Ovary (tissue), 9 donors: ENCODE measurements around the gene CLK3. TPM values are rescaled to one million over a fixed set of nuclear protein-coding genes. Genes with fewer than 3 reads are reported as not detected.

ENCODE experiments used
- DNase-seq, 5 donors: peaks; one replicate each; pipeline ENCODE4 v3.0.0-alpha.2; 2019 to 2020
- H3K27ac ChIP-seq, 2 donors: fragments of 200-600 bp; one replicate each; pipeline versions ENCODE4 v1.5.1 to v1.8.0; 2019 to 2022
- H3K27me3 ChIP-seq: fragments of 200-600 bp; one replicate; pipeline ENCODE4 v1.8.0; 2022
- H3K36me3 ChIP-seq: fragments of 200-600 bp; sonication (generic); one replicate; pipeline ENCODE4 v1.5.1; 2019
- H3K4me1 ChIP-seq: one replicate; pipeline ENCODE4 v1.8.1; 2013; ENCODE audit warnings: mild to moderate bottlenecking, moderate library complexity; ENCODE audit not compliant: insufficient read depth
- H3K4me3 ChIP-seq: fragments of 200-600 bp; sonication (generic); one replicate; pipeline ENCODE4 v1.5.1; 2017
- H3K9me3 ChIP-seq, 2 donors: fragments of 200-600 bp in 1 of 2; sonication (generic) in 1 of 2; one replicate each; pipeline versions ENCODE4 v1.5.1 to v1.8.1; 2013 to 2019; ENCODE audit warnings: mild to moderate bottlenecking in 1 of 2, moderate library complexity in 1 of 2
- CTCF ChIP-seq, 3 donors: fragments of 450-650 bp in 2 of 3; fragments of 200-600 bp in 1 of 3; IDR thresholded peaks; one replicate each; pipeline versions ENCODE4 v1.5.1 to v1.8.0; 2016 to 2022; ENCODE audit warnings: antibody characterized with exemption in 3 of 3, mild to moderate bottlenecking in 1 of 3
- EP300 ChIP-seq: sonication (generic); formaldehyde crosslinking; IDR thresholded peaks from one replicate; pipeline ENCODE4 v1.6.1; 2017; ENCODE audit warnings: antibody characterized with exemption
- POLR2A ChIP-seq: fragments of 450-650 bp; IDR thresholded peaks from one replicate; pipeline ENCODE4 v1.6.1; 2017; ENCODE audit warnings: antibody characterized with exemption, mild to moderate bottlenecking, moderate library complexity
- WGBS, 3 donors: extraction: QIAGEN DNeasy Blood & Tissue Kit in 1 of 3; methylation state at CpG; one replicate each; pipeline versions ENCODE4 v1.1.5 to v1.1.7; 2013 to 2017; 5-methylcytosine and 5-hydroxymethylcytosine counted together
- intact Hi-C, 4 donors: fragments of 100-400 bp; cut with DNase I; formaldehyde crosslinking; loops; one replicate each; pipeline versions ENCODE4 v1.11.0 to v1.15.1; 2022 to 2023
- polyA plus RNA-seq, 2 donors: library from polyadenylated mRNA; stranded (reverse); fragments of 200-250 nt in 1 of 2; fragments of 350-450 nt in 1 of 2; fragmentation: Illumina TruSeq in 1 of 2; extraction: RNeasy Lipid Tissue Mini Kit (QIAGEN cat#74804) in 1 of 2; gene quantifications; one replicate each; pipeline ENCODE4 v1.2.3, GENCODE V29; 2013 to 2014
- total RNA-seq, 7 donors: library from RNA; depleted of rRNA in 2 of 7; stranded (reverse); fragments of >200 nt in 2 of 7; fragmentation: NEBNext Ultra II Directional in 3 of 7; extraction: Animal tissue kit (Norgen Biotek cat#: 25700) in 3 of 7; gene quantifications; one replicate each; pipeline versions ENCODE4 v1.1.0 to v1.2.4, GENCODE V29; 2016 to 2023
- donor health status: DM: no; HTN: no; CAD: no; lungs with moderate emphysema.
- donor health status: DM: no; HTN: no; CAD: no.
- donor health status: Bipolar disorder and iron deficiency.
- donor health status: DM: yes; HTN: yes; CAD: no.
- donor health status: DM: no; HTN: no; CAD: no.
- donor health status: DM: yes; HTN: yes; CAD: no.

The CLK3 gene
- total and polyA plus RNA-seq, 9 donors = 53.2 to 110 (median 67.2) TPM

GRCh38 chr15:74669627-74670026, 54.0 kb downstream of the CLK3 start:
- intact Hi-C loops = no loop called here
- Histone ChIP-seq H3K4me3 (no peak overlapping the region), H3K9me3 (no peaks in the 10 kb centered on the region), H3K27me3 (no peaks in the 10 kb centered on the region), H3K36me3 (no peaks in the 10 kb centered on the region), H3K4me1 (no peaks in the 10 kb centered on the region), H3K27ac (no peak overlapping the region)
- WGBS, 3 donors = 93 to 94% (median 93%) methylated on average over 4 of the region's 4 CpGs
- TF ChIP-seq POLR2A = no peak
- no peak for TF ChIP-seq EP300
- TF ChIP-seq CTCF (IDR thresholded peaks at IDR 0.05) = no peak
- DNase-seq = no peak

GRCh38 chr15:74674161-74674560, 58.5 kb downstream of the CLK3 start:
- 90 to 95% (median 94%) methylated on average over 3 of the region's 3 CpGs for WGBS, 3 donors
- Histone ChIP-seq H3K4me1 (no peaks in the 10 kb centered on the region), H3K9me3 (no peaks in the 10 kb centered on the region), H3K4me3 (no peak overlapping the region), H3K27me3 (no peaks in the 10 kb centered on the region), H3K36me3 (no peaks in the 10 kb centered on the region), H3K27ac (no peak overlapping the region)
- DNase-seq = no peak
- intact Hi-C loops = no loop called here
- TF ChIP-seq EP300 (no peak), POLR2A (no peak), CTCF (IDR thresholded peaks at IDR 0.05) (no peak)

GRCh38 chr15:74676801-74677200, 61.2 kb downstream of the CLK3 start:
- H3K36me3 ChIP-seq = no peaks in the 10 kb centered on the region
- intact Hi-C loops = no loop called here
- no peak for TF ChIP-seq EP300
- TF ChIP-seq CTCF (IDR thresholded peaks at IDR 0.05) = no peak
- no peak for TF ChIP-seq POLR2A
- 88 to 94% (median 93%) methylated on average over 7 of the region's 7 CpGs for WGBS, 3 donors
- H3K27me3 ChIP-seq = no peaks in the 10 kb centered on the region
- no peaks in the 10 kb centered on the region for H3K9me3 ChIP-seq
- H3K4me3 ChIP-seq = no peak overlapping the region
- no peaks in the 10 kb centered on the region for H3K4me1 ChIP-seq
- H3K27ac ChIP-seq = no peak overlapping the region
- no peak for DNase-seq

Other genes with a start within 250 kb of the CLK3 start
- gene CYP11A1, start 248.2 kb upstream of the CLK3 start, total RNA-seq = 10 to 100 TPM; 19.9 to 61.3 (median 32.3) TPM
- gene CYP11A1, start 248.2 kb upstream of the CLK3 start, polyA plus RNA-seq = 1,000 to 10,000 TPM in 1 of 2 donors, 10 to 100 TPM in 1; 30.1 to 1,902 TPM
- 10 to 100 TPM in 3 of 7 donors, 1 to 10 TPM in 4; 3.2 to 10.1 (median 8.3) TPM for gene SEMA7A, start 181.9 kb upstream of the CLK3 start, total RNA-seq
- gene SEMA7A, start 181.9 kb upstream of the CLK3 start, polyA plus RNA-seq = 10 to 100 TPM in 1 of 2 donors, 1 to 10 TPM in 1; 9.0 to 98.6 TPM
- gene UBL7, start 154.7 kb upstream of the CLK3 start, total RNA-seq = 10 to 100 TPM; 26.4 to 43.4 (median 29.2) TPM
- gene UBL7, start 154.7 kb upstream of the CLK3 start, polyA plus RNA-seq = 10 to 100 TPM; 34.3 to 44.1 TPM
- gene ARID3B, start 74.6 kb upstream of the CLK3 start, total RNA-seq = 1 to 10 TPM; 1.6 to 4.9 (median 2.8) TPM
- gene ARID3B, start 74.6 kb upstream of the CLK3 start, polyA plus RNA-seq = 1 to 10 TPM; 1.2 to 1.4 TPM
- 10 to 100 TPM; 10.6 to 44.5 (median 36.3) TPM for gene EDC3, start 80.2 kb downstream of the CLK3 start, total RNA-seq
- gene EDC3, start 80.2 kb downstream of the CLK3 start, polyA plus RNA-seq = 10 to 100 TPM; 15.5 to 34.2 TPM
- 1 to 10 TPM in 1 of 7 donors, under 1 TPM in 1, not detected in 5; 0.10 to 1.6 TPM for gene CYP1A1, start 109.7 kb downstream of the CLK3 start, total RNA-seq
- under 1 TPM in 1 of 2 donors, not detected in 1; 0.96 TPM for gene CYP1A1, start 109.7 kb downstream of the CLK3 start, polyA plus RNA-seq
- under 1 TPM in 1 of 7 donors, not detected in 6; 0.23 TPM for gene CYP1A2, start 133.0 kb downstream of the CLK3 start, total RNA-seq
- not detected for gene CYP1A2, start 133.0 kb downstream of the CLK3 start, polyA plus RNA-seq
- 10 to 100 TPM; 10.7 to 49.6 (median 42.1) TPM for gene CSK, start 166.2 kb downstream of the CLK3 start, total RNA-seq
- gene CSK, start 166.2 kb downstream of the CLK3 start, polyA plus RNA-seq = 10 to 100 TPM in 1 of 2 donors, 1 to 10 TPM in 1; 9.2 to 21.6 TPM
- gene LMAN1L, start 197.0 kb downstream of the CLK3 start, total RNA-seq = not detected
- gene LMAN1L, start 197.0 kb downstream of the CLK3 start, polyA plus RNA-seq = not detected
- not detected for gene CPLX3, start 210.8 kb downstream of the CLK3 start, total RNA-seq
- not detected for gene CPLX3, start 210.8 kb downstream of the CLK3 start, polyA plus RNA-seq
- gene ULK3, start 227.3 kb downstream of the CLK3 start, total RNA-seq = 10 to 100 TPM; 25.2 to 45.7 (median 27.8) TPM
- gene ULK3, start 227.3 kb downstream of the CLK3 start, polyA plus RNA-seq = 10 to 100 TPM; 17.4 to 22.6 TPM